HG02852 (cell line): Measurements from ENCODE around the gene ITPK1.

Experiments used
- ATAC-seq: cut with Tn5 transposase; IDR thresholded peaks from one replicate; pipeline ENCODE4 v1.9.1; 2021; ENCODE audit warnings: mild to moderate bottlenecking, moderate library complexity; ENCODE audit not compliant: unreplicated experiment

The ITPK1 gene

GRCh38 chr14:92942576-92942975 is 173.1 kb downstream of the ITPK1 start:
- ATAC-seq: no peak

- no peak for ATAC-seq
Measured at GRCh38 chr14:92942136-92942535, 173.6 kb downstream of the ITPK1 start.

- ATAC-seq: no peak
Measured at GRCh38 chr14:92941531-92941930, 174.2 kb downstream of the ITPK1 start.

GRCh38 chr14:92940543-92940942 is 175.2 kb downstream of the ITPK1 start:
- ATAC-seq: no peak

GRCh38 chr14:92939699-92940098 is 176.0 kb downstream of the ITPK1 start:
- ATAC-seq: no peak

GRCh38 chr14:92938890-92939671 is 176.6 kb downstream of the ITPK1 start:
- ATAC-seq: no peak

GRCh38 chr14:92938235-92938875 is 177.4 kb downstream of the ITPK1 start:
- ATAC-seq: no peak

- ATAC-seq: no peak
Measured at GRCh38 chr14:92937051-92937937, 178.4 kb downstream of the ITPK1 start.

- no peak for ATAC-seq
Measured at GRCh38 chr14:92936085-92936484, 179.6 kb downstream of the ITPK1 start.

- ATAC-seq: no peak
Measured at GRCh38 chr14:92935446-92935845, 180.3 kb downstream of the ITPK1 start.

- no peak for ATAC-seq
Measured at GRCh38 chr14:92934196-92935085, 181.3 kb downstream of the ITPK1 start.

- ATAC-seq: no peak
Measured at GRCh38 chr14:92933481-92933880, 182.2 kb downstream of the ITPK1 start.

GRCh38 chr14:92932448-92933395 is 183.0 kb downstream of the ITPK1 start:
- no peak for ATAC-seq

GRCh38 chr14:92931681-92932447 is 183.9 kb downstream of the ITPK1 start:
- no peak for ATAC-seq

GRCh38 chr14:92930737-92931602 is 184.8 kb downstream of the ITPK1 start:
- no peak for ATAC-seq

- no peak for ATAC-seq
Measured at GRCh38 chr14:92929689-92930608, 185.8 kb downstream of the ITPK1 start.
